HK-2 (cell line): ENCODE measurements around the gene DDX39B.
"Not testable (repeated sequence)": the region's sequence is repeated elsewhere in the genome, so short reads cannot be mapped to it uniquely, and the experiment has no call there.

ENCODE experiments used
- DNase-seq: peaks from one replicate; pipeline ENCODE4 v3.0.0-alpha.2; 2018; ENCODE audit not compliant: unreplicated experiment

Gene DDX39B

GRCh38 chr6:31541658-31542521 is at the start of gene DDX39B:
Gene DDX39B, minus strand, starts transcription at chr6:31542003. Its CDS starts 1,471 bp downstream, at chr6:31540532.
- DNase-seq: peak; percentile 91

- DNase-seq: not testable (repeated sequence)
Observed at GRCh38 chr6:31590691-31591090, 48.9 kb upstream of the DDX39B start.

GRCh38 chr6:31588871-31589650 is 47.3 kb upstream of the DDX39B start:
- DNase-seq: no peak

GRCh38 chr6:31587791-31588777 is 46.3 kb upstream of the DDX39B start:
- no peak for DNase-seq

- DNase-seq: no peak
Observed at GRCh38 chr6:31586599-31587281, 44.9 kb upstream of the DDX39B start.

GRCh38 chr6:31586008-31586407 is 44.2 kb upstream of the DDX39B start, which contains the start of gene LST1:
Gene LST1, plus strand, starts transcription at chr6:31586277. Its CDS starts 1,023 bp downstream, at chr6:31587300.
- no peak for DNase-seq

- DNase-seq: no peak
Observed at GRCh38 chr6:31585491-31585890, 43.7 kb upstream of the DDX39B start.

GRCh38 chr6:31582230-31582643 is 40.4 kb upstream of the DDX39B start, which contains the start of gene LTB:
Gene LTB, minus strand, starts transcription at chr6:31582424. Its CDS starts 7 bp downstream, at chr6:31582417.
- DNase-seq: no peak

GRCh38 chr6:31581434-31582229 is 39.8 kb upstream of the DDX39B start:
- DNase-seq: no peak

- peak; percentile 88 for DNase-seq
Observed at GRCh38 chr6:31580807-31581433, 39.1 kb upstream of the DDX39B start.

GRCh38 chr6:31580438-31580740 is 38.6 kb upstream of the DDX39B start:
- no peak for DNase-seq

- DNase-seq: no peak
Observed at GRCh38 chr6:31579546-31580437, 38.0 kb upstream of the DDX39B start.

GRCh38 chr6:31579119-31579505 is 37.3 kb upstream of the DDX39B start:
- DNase-seq: no peak

- DNase-seq: peak; percentile 73
Observed at GRCh38 chr6:31578184-31579118, 36.6 kb upstream of the DDX39B start.

GRCh38 chr6:31577579-31577966 is 35.8 kb upstream of the DDX39B start:
- no peak for DNase-seq

GRCh38 chr6:31576897-31577578 is 35.2 kb upstream of the DDX39B start:
- no peak for DNase-seq
